ENCODE results near the gene COL9A1. TPM values are rescaled to one million over a fixed set of nuclear protein-coding genes. Genes with fewer than 3 reads are reported as not detected.

COL9A1 gene
- total RNA-seq, 1 experiment from 2014 or later, result not detected

GRCh38 chr6:70241991-70242420, 60.9 kb downstream of the COL9A1 start:
- no peak for TF ChIP-seq EZH2 (IDR thresholded peaks at IDR 0.05; ENCODE audit: low read depth)
- Histone ChIP-seq H3K4me2 (no peak overlapping the region), H3K9me2 (ENCODE audit: insufficient read depth) (no peaks in the 10 kb centered on the region), H3K36me3 (ENCODE audit: low read depth) (no peaks in the 10 kb centered on the region), H4K20me1 (ENCODE audit: insufficient read depth) (no peaks in the 10 kb centered on the region), H3K27ac (no peak overlapping the region), H3K27me3 (ENCODE audit: insufficient read depth, low read depth) (peaks cover 10% of the 10 kb centered on the region; the same call in 1 of the 2 replicates), H3K4me3 (no peak overlapping the region), H3K9me3 (ENCODE audit: insufficient read depth, low read depth) (no peaks in the 10 kb centered on the region), H2AFZ (no peak overlapping the region), H3F3A (ENCODE audit: insufficient read depth, low read depth) (no peaks in the 10 kb centered on the region), H3K4me1 (replicated peaks; ENCODE audit: insufficient read depth) (no peaks in the 10 kb centered on the region), H3K79me2 (ENCODE audit: low read depth) (no peaks in the 10 kb centered on the region)
- CTCF ChIA-PET, result no interaction called here
- no TSS peak for BruUV-seq (replicated peaks)
- POLR2A ChIA-PET (ENCODE audit: unreplicated experiment), result no interaction called here
- intact Hi-C loops (cut with micrococcal nuclease; ENCODE audit: unreplicated experiment), result no loop called here
- no peak for DNase-seq

GRCh38 chr6:70241031-70241430, 61.9 kb downstream of the COL9A1 start:
- H3K79me2 ChIP-seq (ENCODE audit: low read depth), result no peaks in the 10 kb centered on the region
- no peaks in the 10 kb centered on the region for H3F3A ChIP-seq (ENCODE audit: insufficient read depth, low read depth)
- BruUV-seq (replicated peaks), result no TSS peak
- H3K4me2 ChIP-seq, result no peak overlapping the region
- no peaks in the 10 kb centered on the region for H3K4me1 ChIP-seq (replicated peaks; ENCODE audit: insufficient read depth)
- no peaks in the 10 kb centered on the region for H4K20me1 ChIP-seq (ENCODE audit: insufficient read depth)
- no peak for DNase-seq
- ChIA-PET POLR2A (ENCODE audit: unreplicated experiment) (no interaction called here), CTCF (no interaction called here)
- H2AFZ ChIP-seq, result no peak overlapping the region
- H3K9me2 ChIP-seq (ENCODE audit: insufficient read depth), result no peaks in the 10 kb centered on the region
- H3K36me3 ChIP-seq (ENCODE audit: low read depth), result no peaks in the 10 kb centered on the region
- H3K27ac ChIP-seq, result no peak overlapping the region
- H3K9me3 ChIP-seq (ENCODE audit: insufficient read depth, low read depth), result no peaks in the 10 kb centered on the region
- H3K4me3 ChIP-seq, result no peak overlapping the region
- TF ChIP-seq EZH2 (IDR thresholded peaks at IDR 0.05; ENCODE audit: low read depth), result no peak
- no peak for TF ChIP-seq CTCF (conservative IDR thresholded peaks at IDR 0.05)
- H3K27me3 ChIP-seq (ENCODE audit: insufficient read depth, low read depth), result peaks cover 3% of the 10 kb centered on the region; the same call in 1 of the 2 replicates
- intact Hi-C loops (cut with micrococcal nuclease; ENCODE audit: unreplicated experiment), result no loop called here

GRCh38 chr6:70236343-70236742, 66.5 kb downstream of the COL9A1 start:
- H3K4me3 ChIP-seq, result no peak overlapping the region
- intact Hi-C loops (cut with micrococcal nuclease; ENCODE audit: unreplicated experiment), result no loop called here
- no peak overlapping the region for H3K4me2 ChIP-seq
- no TSS peak for BruUV-seq (replicated peaks)
- H4K20me1 ChIP-seq (ENCODE audit: insufficient read depth), result no peaks in the 10 kb centered on the region
- H3K79me2 ChIP-seq (ENCODE audit: low read depth), result no peaks in the 10 kb centered on the region
- H3K27me3 ChIP-seq (ENCODE audit: insufficient read depth, low read depth), result peaks cover 3% of the 10 kb centered on the region; the same call in 1 of the 2 replicates
- no peaks in the 10 kb centered on the region for H3K4me1 ChIP-seq (replicated peaks; ENCODE audit: insufficient read depth)
- CTCF ChIA-PET, result interaction anchor here (0.7 kb wide), 1 partner anchor 1020 kb away, joined by 5 read pairs; no protein-coding TSS in a partner anchor
- H3F3A ChIP-seq (ENCODE audit: insufficient read depth, low read depth), result no peaks in the 10 kb centered on the region
- no peak for DNase-seq
- no peak overlapping the region for H3K27ac ChIP-seq
- H3K36me3 ChIP-seq (ENCODE audit: low read depth), result no peaks in the 10 kb centered on the region
- H3K9me2 ChIP-seq (ENCODE audit: insufficient read depth), result no peaks in the 10 kb centered on the region
- H2AFZ ChIP-seq, result no peak overlapping the region
- no peaks in the 10 kb centered on the region for H3K9me3 ChIP-seq (ENCODE audit: insufficient read depth, low read depth)
- TF ChIP-seq CTCF (conservative IDR thresholded peaks at IDR 0.05), result no peak
- POLR2A ChIA-PET (ENCODE audit: unreplicated experiment), result no interaction called here

GRCh38 chr6:70234561-70235236, 68.2 kb downstream of the COL9A1 start:
- DNase-seq, result no peak
- H3K36me3 ChIP-seq (ENCODE audit: low read depth), result no peaks in the 10 kb centered on the region
- no peaks in the 10 kb centered on the region for H3K4me1 ChIP-seq (replicated peaks; ENCODE audit: insufficient read depth)
- no TSS peak for BruUV-seq (replicated peaks)
- ChIA-PET POLR2A (ENCODE audit: unreplicated experiment) (no interaction called here), CTCF (no interaction called here)
- H3K9me3 ChIP-seq (ENCODE audit: insufficient read depth, low read depth), result no peaks in the 10 kb centered on the region
- H3K4me3 ChIP-seq, result no peak overlapping the region
- intact Hi-C loops (cut with micrococcal nuclease; ENCODE audit: unreplicated experiment), result no loop called here
- no peaks in the 10 kb centered on the region for H3F3A ChIP-seq (ENCODE audit: insufficient read depth, low read depth)
- no peak overlapping the region for H2AFZ ChIP-seq
- TF ChIP-seq CTCF (conservative IDR thresholded peaks at IDR 0.05) (no peak), EZH2 (IDR thresholded peaks at IDR 0.05; ENCODE audit: low read depth) (no peak)
- no peak overlapping the region for H3K27ac ChIP-seq
- no peaks in the 10 kb centered on the region for H3K79me2 ChIP-seq (ENCODE audit: low read depth)
- H3K9me2 ChIP-seq (ENCODE audit: insufficient read depth), result no peaks in the 10 kb centered on the region
- H3K4me2 ChIP-seq, result no peak overlapping the region
- H4K20me1 ChIP-seq (ENCODE audit: insufficient read depth), result no peaks in the 10 kb centered on the region
- H3K27me3 ChIP-seq (ENCODE audit: insufficient read depth, low read depth), result peaks cover 2% of the 10 kb centered on the region; the same call in 1 of the 2 replicates
